Type B pancreatic cell (in vitro differentiated cells): ENCODE results near the gene ELMOD2. TPM values are rescaled to one million over a fixed set of nuclear protein-coding genes. Genes with fewer than 3 reads are reported as not detected.

Experiments used
- DNase-seq: peaks from one replicate; pipeline ENCODE4 v3.0.0; 2021; ENCODE audit warnings: mixed read lengths; ENCODE audit not compliant: unreplicated experiment; ENCODE audit errors: extremely low spot score
- H3K27ac Mint-ChIP-seq: 2 replicates; pipeline ENCODE4 v1.8.0; 2021; ENCODE audit warnings: mild to moderate bottlenecking, mixed read lengths
- H3K27me3 Mint-ChIP-seq: 2 replicates; pipeline ENCODE4 v1.8.0; 2021; ENCODE audit warnings: mixed read lengths
- H3K36me3 Mint-ChIP-seq: 2 replicates; pipeline ENCODE4 v1.8.0; 2021; ENCODE audit warnings: mixed read lengths
- H3K4me1 Mint-ChIP-seq: one replicate; pipeline ENCODE4 v1.8.0; 2021; ENCODE audit warnings: mixed read lengths; ENCODE audit not compliant: unreplicated experiment
- H3K4me3 Mint-ChIP-seq: 2 replicates; pipeline ENCODE4 v1.8.0; 2021; ENCODE audit warnings: mild to moderate bottlenecking, mixed read lengths
- H3K9me3 Mint-ChIP-seq: 2 replicates; pipeline ENCODE4 v1.8.0; 2021; ENCODE audit warnings: mixed read lengths
- CTCF ChIP-seq: fragments of 200-600 bp; sonication (generic); conservative IDR thresholded peaks from 2 replicates; pipeline ENCODE4 v1.5.0; 2021; ENCODE audit warnings: antibody characterized with exemption, mild to moderate bottlenecking
- total RNA-seq: library from RNA; stranded (reverse); gene quantifications from 2 replicates; pipeline ENCODE4 v1.2.1, GENCODE V29; 2021; ENCODE audit warnings: low replicate concordance

The ELMOD2 gene
- total RNA-seq, 1 donor from 2014 or later = 50.2 TPM

GRCh38 chr4:140569307-140569638 is 45.3 kb downstream of the ELMOD2 start:
- H3K4me1 Mint-ChIP-seq = peaks cover 9% of the 10 kb centered on the region
- peak overlapping the region; percentile 92 for H3K4me3 Mint-ChIP-seq
- TF ChIP-seq CTCF = no peak
- H3K27me3 Mint-ChIP-seq = peaks cover 39% of the 10 kb centered on the region
- no peaks in the 10 kb centered on the region for H3K36me3 Mint-ChIP-seq
- DNase-seq = no peak
- H3K27ac Mint-ChIP-seq = no peak overlapping the region
- H3K9me3 Mint-ChIP-seq = peaks cover 8% of the 10 kb centered on the region

GRCh38 chr4:140571620-140572019 is 47.7 kb downstream of the ELMOD2 start:
- Mint-ChIP-seq H3K4me1 (peaks cover 9% of the 10 kb centered on the region), H3K36me3 (no peaks in the 10 kb centered on the region), H3K27ac (no peak overlapping the region), H3K4me3 (no peak overlapping the region), H3K9me3 (peaks cover 8% of the 10 kb centered on the region), H3K27me3 (peaks cover 45% of the 10 kb centered on the region)
- no peak for DNase-seq
- no peak for TF ChIP-seq CTCF

DNA sequence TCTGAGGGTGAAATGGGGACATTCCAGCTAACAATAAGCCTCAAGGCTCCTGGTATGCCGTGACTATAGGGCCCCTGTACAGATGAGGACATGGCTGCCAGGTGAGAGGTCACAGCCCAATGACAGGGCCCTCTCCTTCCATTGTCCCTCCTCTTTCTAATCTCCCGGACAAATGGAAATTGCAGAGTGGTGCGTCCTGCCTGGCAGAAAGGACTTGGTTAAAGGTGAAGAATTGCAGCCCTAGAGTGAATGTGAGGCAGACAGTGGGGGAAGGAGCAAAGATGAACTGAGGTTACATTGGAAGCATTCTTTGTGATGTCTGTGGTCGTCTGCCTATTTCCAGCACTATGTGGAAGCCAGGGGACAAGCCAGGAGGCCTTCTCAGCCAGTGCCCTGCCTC is 51.5 kb downstream of the ELMOD2 start:
- Mint-ChIP-seq H3K36me3 (no peaks in the 10 kb centered on the region), H3K27me3 (peaks cover 54% of the 10 kb centered on the region), H3K27ac (no peak overlapping the region), H3K9me3 (peaks cover 7% of the 10 kb centered on the region), H3K4me1 (no peaks in the 10 kb centered on the region), H3K4me3 (no peak overlapping the region)
- no peak for TF ChIP-seq CTCF
- DNase-seq = no peak

- H3K27me3 Mint-ChIP-seq = peaks cover 31% of the 10 kb centered on the region
- TF ChIP-seq CTCF = no peak
Observed at GRCh38 chr4:140579278-140579677, 55.3 kb downstream of the ELMOD2 start.

DNA sequence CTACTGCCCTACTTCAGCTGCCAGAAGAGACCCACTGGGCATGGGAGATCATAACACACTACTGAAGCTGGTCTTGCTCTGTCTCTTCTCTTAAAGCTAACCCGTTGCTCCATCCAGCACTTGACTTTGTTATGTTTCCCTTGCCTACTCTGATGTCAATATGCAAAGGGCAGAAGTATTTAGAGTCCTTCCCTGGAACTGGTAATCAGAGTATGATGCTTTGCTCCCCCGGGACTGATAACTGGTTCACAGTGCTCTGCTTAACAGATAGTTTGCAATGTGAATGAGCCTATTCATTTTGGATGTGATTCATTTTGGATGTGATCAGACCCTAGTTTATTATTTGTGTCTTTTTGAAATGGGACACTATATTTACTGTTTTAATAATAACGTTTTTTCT is 57.1 kb downstream of the ELMOD2 start:
- no peak for TF ChIP-seq CTCF
- DNase-seq = no peak
- Mint-ChIP-seq H3K4me3 (no peak overlapping the region), H3K4me1 (no peaks in the 10 kb centered on the region), H3K36me3 (no peaks in the 10 kb centered on the region), H3K9me3 (no peaks in the 10 kb centered on the region), H3K27me3 (peaks cover 27% of the 10 kb centered on the region), H3K27ac (no peak overlapping the region)

More at GRCh38 chr4:140579278-140579677, 55.3 kb downstream of the ELMOD2 start:
- no peak overlapping the region for H3K4me3 Mint-ChIP-seq
- DNase-seq = no peak
- H3K27ac Mint-ChIP-seq = no peak overlapping the region
- no peaks in the 10 kb centered on the region for H3K36me3 Mint-ChIP-seq
- no peaks in the 10 kb centered on the region for H3K4me1 Mint-ChIP-seq
- no peaks in the 10 kb centered on the region for H3K9me3 Mint-ChIP-seq

DNA sequence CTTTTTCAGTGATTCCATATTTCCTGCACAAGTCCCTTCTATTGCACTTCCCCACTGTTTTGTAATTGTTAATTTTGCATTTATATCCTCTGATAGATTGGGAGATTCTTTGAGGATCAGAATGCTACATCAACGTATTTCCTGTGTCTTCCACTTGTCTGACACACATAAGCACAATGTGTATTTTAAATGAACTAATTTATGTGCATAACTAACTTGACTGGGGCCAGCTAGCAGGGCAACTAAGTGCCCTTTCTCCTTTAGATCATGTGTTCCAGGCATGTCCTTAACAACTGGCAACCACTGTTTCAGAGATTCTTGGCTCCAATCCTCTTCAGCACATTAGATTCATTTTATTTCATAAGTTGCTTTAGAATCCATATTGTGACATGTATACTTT is 60.5 kb downstream of the ELMOD2 start:
- no peak for DNase-seq
- Mint-ChIP-seq H3K27ac (no peak overlapping the region), H3K4me3 (no peak overlapping the region), H3K36me3 (no peaks in the 10 kb centered on the region), H3K4me1 (no peaks in the 10 kb centered on the region), H3K27me3 (peaks cover 18% of the 10 kb centered on the region), H3K9me3 (no peaks in the 10 kb centered on the region)
- TF ChIP-seq CTCF = no peak
